SK-N-SH treated with all-trans-retinoic acid at 6 μM for 48 hours (cell line): ENCODE measurements around the gene GXYLT2.
"Not testable (repeated sequence)": the region's sequence is repeated elsewhere in the genome, so short reads cannot be mapped to it uniquely, and the experiment has no call there.

Experiments
- ATAC-seq: fragments of 200-7000 bp; cut with Tn5 transposase; 3 replicates; pipeline ENCODE4 v1.9.1; 2020; ENCODE audit warnings: mild to moderate bottlenecking, moderate library complexity
- ARNTL ChIP-seq: fragments of 450-650 bp; formaldehyde crosslinking; IDR thresholded peaks from 2 replicates; pipeline ENCODE4 v1.5.0; 2020; ENCODE audit warnings: low read depth, mild to moderate bottlenecking, moderate library complexity, borderline replicate concordance
- BACH2 ChIP-seq: fragments of 250-450 bp; sonication (Bioruptor Pico); IDR thresholded peaks from 2 replicates; pipeline ENCODE4 v1.9.0; 2021; ENCODE audit warnings: mild to moderate bottlenecking, borderline replicate concordance
- CSDC2 ChIP-seq: fragments of 250-450 bp; sonication (Bioruptor Pico); IDR thresholded peaks from 2 replicates; pipeline ENCODE4 v1.5.0; 2020; ENCODE audit warnings: mild to moderate bottlenecking, moderate library complexity
- ESRRG ChIP-seq: fragments of 250-450 bp; sonication (Bioruptor Pico); IDR thresholded peaks from 2 replicates; pipeline ENCODE4 v1.6.1; 2021; ENCODE audit warnings: mild to moderate bottlenecking
- GLIS3 ChIP-seq: fragments of 250-450 bp; sonication (Bioruptor Pico); IDR thresholded peaks from 2 replicates; pipeline ENCODE4 v1.5.0; 2020; ENCODE audit warnings: mild to moderate bottlenecking, moderate library complexity
- ISL1 ChIP-seq: fragments of 250-450 bp; sonication (Bioruptor Pico); IDR thresholded peaks from 2 replicates; pipeline ENCODE4 v2.1.2; 2022; ENCODE audit warnings: mild to moderate bottlenecking, moderate library complexity
- OSR1 ChIP-seq: fragments of 250-450 bp; sonication (Bioruptor Pico); IDR thresholded peaks from 2 replicates; pipeline ENCODE4 v1.8.0; 2022; ENCODE audit warnings: moderate library complexity, mild to moderate bottlenecking, inconsistent platforms
- PPARA ChIP-seq: fragments of 250-450 bp; sonication (Bioruptor Pico); IDR thresholded peaks from 2 replicates; pipeline ENCODE4 v1.5.0; 2020; ENCODE audit warnings: mild to moderate bottlenecking, borderline replicate concordance
- SNAI2 ChIP-seq: fragments of 250-450 bp; sonication (Bioruptor Pico); IDR thresholded peaks from 2 replicates; pipeline ENCODE4 v1.5.0; 2020; ENCODE audit warnings: mild to moderate bottlenecking, moderate library complexity
- TCF4 ChIP-seq: fragments of 250-450 bp; sonication (Bioruptor Pico); IDR thresholded peaks from 2 replicates; pipeline ENCODE4 v1.8.0; 2021; ENCODE audit warnings: mild to moderate bottlenecking, moderate library complexity, borderline replicate concordance
- TOX ChIP-seq: fragments of 250-450 bp; sonication (Bioruptor Pico); IDR thresholded peaks from 2 replicates; pipeline ENCODE4 v1.8.0; 2021; ENCODE audit warnings: mild to moderate bottlenecking, moderate library complexity, borderline replicate concordance
- ZC3H10 ChIP-seq: fragments of 250-450 bp; sonication (Bioruptor Pico); IDR thresholded peaks from 2 replicates; pipeline ENCODE4 v1.5.1; 2021; ENCODE audit warnings: mild to moderate bottlenecking, moderate library complexity
- ZFP3 ChIP-seq: fragments of 250-450 bp; sonication (Bioruptor Pico); IDR thresholded peaks from 2 replicates; pipeline ENCODE4 v1.5.0; 2020; ENCODE audit warnings: mild to moderate bottlenecking, moderate library complexity
- ZFP30 ChIP-seq: fragments of 450-650 bp; formaldehyde crosslinking; IDR thresholded peaks from 2 replicates; pipeline ENCODE4 v1.5.0; 2022; ENCODE audit warnings: mild to moderate bottlenecking, moderate library complexity
- ZNF565 ChIP-seq: fragments of 450-650 bp; formaldehyde crosslinking; conservative IDR thresholded peaks from 2 replicates; pipeline ENCODE4 v1.5.0; 2020; ENCODE audit warnings: low read depth, mild to moderate bottlenecking, moderate library complexity
- ZNF70 ChIP-seq: fragments of 450-650 bp; formaldehyde crosslinking; IDR thresholded peaks from 2 replicates; pipeline ENCODE4 v1.5.0; 2020; ENCODE audit warnings: mild to moderate bottlenecking, moderate library complexity
- TF ChIP-seq, protein P1 (sequence below): fragments of 250-450 bp; sonication (Bioruptor Pico); IDR thresholded peaks from 2 replicates; pipeline ENCODE4 v1.5.1; 2021; ENCODE audit warnings: mild to moderate bottlenecking, moderate library complexity
- TF ChIP-seq, protein P2 (sequence below): fragments of 250-450 bp; sonication (Bioruptor Pico); IDR thresholded peaks from 2 replicates; pipeline ENCODE4 v1.8.0; 2021; ENCODE audit warnings: low read depth, mild to moderate bottlenecking, moderate library complexity, borderline replicate concordance
- TF ChIP-seq, protein P3 (sequence below): fragments of 250-450 bp; sonication (Bioruptor Pico); IDR thresholded peaks from 2 replicates; pipeline ENCODE4 v1.5.1; 2020; ENCODE audit warnings: low read depth, mild to moderate bottlenecking, moderate library complexity
- TF ChIP-seq, protein P4 (sequence below): fragments of 250-450 bp; sonication (Bioruptor Pico); IDR thresholded peaks from 2 replicates; pipeline ENCODE4 v1.8.0; 2020; ENCODE audit warnings: mild to moderate bottlenecking, moderate library complexity, borderline replicate concordance

Gene GXYLT2

DNA sequence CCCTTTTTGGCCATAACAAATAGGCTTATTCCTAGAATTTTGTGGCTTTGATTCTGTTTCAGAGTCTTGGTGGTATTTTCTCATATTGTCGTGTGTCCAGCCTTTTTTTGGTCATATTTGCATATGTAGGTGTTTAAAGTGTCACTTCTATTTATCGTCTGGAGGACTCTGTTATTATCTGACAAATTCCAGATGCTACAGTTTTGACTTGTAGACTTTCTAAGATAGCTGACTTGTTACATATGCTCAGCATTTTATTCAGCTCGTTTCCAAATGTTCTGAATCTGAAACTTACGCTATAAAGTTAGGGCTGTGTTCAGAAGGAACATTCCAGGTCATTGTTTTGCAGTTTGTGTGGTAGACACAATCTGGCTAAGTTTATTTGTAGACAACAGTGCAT is 110.6 kb downstream of the GXYLT2 start:
- ATAC-seq = no peak
- TF ChIP-seq ZFP30 (no peak), CSDC2 (CRISPR knock-in tag) (no peak)
- TF ChIP-seq, all 23 proteins: peak for 0

DNA sequence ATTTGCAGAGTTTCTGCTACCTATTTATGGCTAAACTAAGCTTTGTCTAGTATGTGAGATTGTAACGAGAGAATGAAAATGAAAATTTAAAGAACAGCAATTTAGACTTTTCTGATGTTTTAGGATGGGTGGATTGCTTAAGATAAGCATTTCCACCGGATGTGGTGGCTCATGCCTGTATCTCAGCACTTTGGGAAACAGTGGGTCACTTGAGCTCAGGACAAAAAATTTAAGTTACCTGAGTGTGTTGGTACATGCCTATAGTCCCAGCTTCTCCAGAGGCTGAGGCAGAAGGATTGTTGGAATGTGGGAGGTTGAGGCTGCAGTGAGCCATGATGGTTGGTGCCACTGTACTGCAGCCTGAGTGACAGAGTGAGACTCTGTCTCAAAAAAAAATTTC is 112.1 kb downstream of the GXYLT2 start:
- TF ChIP-seq, protein P1, sequence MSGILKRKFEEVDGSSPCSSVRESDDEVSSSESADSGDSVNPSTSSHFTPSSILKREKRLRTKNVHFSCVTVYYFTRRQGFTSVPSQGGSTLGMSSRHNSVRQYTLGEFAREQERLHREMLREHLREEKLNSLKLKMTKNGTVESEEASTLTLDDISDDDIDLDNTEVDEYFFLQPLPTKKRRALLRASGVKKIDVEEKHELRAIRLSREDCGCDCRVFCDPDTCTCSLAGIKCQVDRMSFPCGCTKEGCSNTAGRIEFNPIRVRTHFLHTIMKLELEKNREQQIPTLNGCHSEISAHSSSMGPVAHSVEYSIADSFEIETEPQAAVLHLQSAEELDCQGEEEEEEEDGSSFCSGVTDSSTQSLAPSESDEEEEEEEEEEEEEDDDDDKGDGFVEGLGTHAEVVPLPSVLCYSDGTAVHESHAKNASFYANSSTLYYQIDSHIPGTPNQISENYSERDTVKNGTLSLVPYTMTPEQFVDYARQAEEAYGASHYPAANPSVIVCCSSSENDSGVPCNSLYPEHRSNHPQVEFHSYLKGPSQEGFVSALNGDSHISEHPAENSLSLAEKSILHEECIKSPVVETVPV (CRISPR knock-in tag) = no peak
- TF ChIP-seq ARNTL (CRISPR knock-in tag) (no peak), ZC3H10 (CRISPR knock-in tag) (no peak), OSR1 (CRISPR knock-in tag) (no peak), TOX (CRISPR knock-in tag) (no peak), ZNF565 (CRISPR knock-in tag) (no peak), TCF4 (CRISPR knock-in tag) (no peak)
- TF ChIP-seq, protein P2, sequence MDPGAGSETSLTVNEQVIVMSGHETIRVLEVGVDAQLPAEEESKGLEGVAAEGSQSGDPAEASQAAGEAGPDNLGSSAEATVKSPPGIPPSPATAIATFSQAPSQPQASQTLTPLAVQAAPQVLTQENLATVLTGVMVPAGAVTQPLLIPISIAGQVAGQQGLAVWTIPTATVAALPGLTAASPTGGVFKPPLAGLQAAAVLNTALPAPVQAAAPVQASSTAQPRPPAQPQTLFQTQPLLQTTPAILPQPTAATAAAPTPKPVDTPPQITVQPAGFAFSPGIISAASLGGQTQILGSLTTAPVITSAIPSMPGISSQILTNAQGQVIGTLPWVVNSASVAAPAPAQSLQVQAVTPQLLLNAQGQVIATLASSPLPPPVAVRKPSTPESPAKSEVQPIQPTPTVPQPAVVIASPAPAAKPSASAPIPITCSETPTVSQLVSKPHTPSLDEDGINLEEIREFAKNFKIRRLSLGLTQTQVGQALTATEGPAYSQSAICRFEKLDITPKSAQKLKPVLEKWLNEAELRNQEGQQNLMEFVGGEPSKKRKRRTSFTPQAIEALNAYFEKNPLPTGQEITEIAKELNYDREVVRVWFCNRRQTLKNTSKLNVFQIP (CRISPR knock-in tag) = no peak

DNA sequence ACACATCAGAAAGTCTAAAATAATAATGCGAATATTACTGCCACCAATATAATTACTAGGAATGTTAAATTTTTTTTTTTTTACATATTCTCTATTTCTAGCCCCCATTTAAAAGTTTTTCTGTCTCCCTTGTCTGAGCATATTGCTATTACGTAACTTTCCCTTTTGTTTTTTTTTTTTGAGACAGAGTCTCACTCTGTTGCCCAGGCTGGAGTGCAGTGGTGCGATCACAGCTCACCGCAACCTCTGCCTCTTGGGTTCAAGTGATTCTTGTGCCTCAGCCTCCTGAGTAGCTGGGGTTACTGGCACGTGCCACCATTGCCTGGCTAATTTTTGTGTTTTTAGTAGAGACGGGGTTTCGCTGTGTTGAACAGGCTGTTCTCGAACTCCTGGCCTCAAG is 115.2 kb downstream of the GXYLT2 start:
- ATAC-seq = not testable (repeated sequence)

More for the DNA sequence above, 112.1 kb downstream of the GXYLT2 start:
- ATAC-seq = no peak

DNA sequence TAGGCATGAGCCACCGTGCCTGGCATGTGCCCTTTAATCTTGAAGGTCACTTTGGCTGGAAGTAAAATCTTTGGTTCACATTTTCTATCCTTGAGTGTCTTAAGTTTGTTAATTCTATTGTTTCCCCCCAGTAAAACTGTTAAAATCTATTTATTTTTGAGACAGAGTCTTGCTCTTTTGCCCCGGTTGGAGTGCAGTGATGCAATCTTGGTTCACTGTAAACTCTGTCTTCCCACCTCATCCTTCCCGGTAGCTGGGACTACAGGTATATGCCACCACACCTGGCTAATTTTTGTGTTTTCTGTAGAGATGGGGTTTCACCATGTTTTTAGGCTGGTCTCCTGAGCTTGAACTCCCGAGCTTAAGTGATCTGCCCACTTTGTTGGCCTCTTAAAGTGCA is 116.5 kb downstream of the GXYLT2 start:
- TF ChIP-seq SNAI2 (CRISPR knock-in tag) (no peak), PPARA (CRISPR knock-in tag) (no peak), ZNF70 (CRISPR knock-in tag) (no peak), ZFP3 (CRISPR knock-in tag) (no peak), ZC3H10 (CRISPR knock-in tag) (no peak), BACH2 (CRISPR knock-in tag) (no peak), CSDC2 (CRISPR knock-in tag) (no peak), GLIS3 (CRISPR knock-in tag) (no peak), ESRRG (no peak), ZFP30 (no peak), TOX (CRISPR knock-in tag) (no peak), ARNTL (CRISPR knock-in tag) (no peak), ISL1 (no peak)
- TF ChIP-seq, protein P3, sequence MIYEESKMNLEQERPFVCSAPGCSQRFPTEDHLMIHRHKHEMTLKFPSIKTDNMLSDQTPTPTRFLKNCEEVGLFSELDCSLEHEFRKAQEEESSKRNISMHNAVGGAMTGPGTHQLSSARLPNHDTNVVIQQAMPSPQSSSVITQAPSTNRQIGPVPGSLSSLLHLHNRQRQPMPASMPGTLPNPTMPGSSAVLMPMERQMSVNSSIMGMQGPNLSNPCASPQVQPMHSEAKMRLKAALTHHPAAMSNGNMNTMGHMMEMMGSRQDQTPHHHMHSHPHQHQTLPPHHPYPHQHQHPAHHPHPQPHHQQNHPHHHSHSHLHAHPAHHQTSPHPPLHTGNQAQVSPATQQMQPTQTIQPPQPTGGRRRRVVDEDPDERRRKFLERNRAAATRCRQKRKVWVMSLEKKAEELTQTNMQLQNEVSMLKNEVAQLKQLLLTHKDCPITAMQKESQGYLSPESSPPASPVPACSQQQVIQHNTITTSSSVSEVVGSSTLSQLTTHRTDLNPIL = no peak
- TF ChIP-seq, protein P1 (CRISPR knock-in tag) = no peak
- TF ChIP-seq, protein P4, sequence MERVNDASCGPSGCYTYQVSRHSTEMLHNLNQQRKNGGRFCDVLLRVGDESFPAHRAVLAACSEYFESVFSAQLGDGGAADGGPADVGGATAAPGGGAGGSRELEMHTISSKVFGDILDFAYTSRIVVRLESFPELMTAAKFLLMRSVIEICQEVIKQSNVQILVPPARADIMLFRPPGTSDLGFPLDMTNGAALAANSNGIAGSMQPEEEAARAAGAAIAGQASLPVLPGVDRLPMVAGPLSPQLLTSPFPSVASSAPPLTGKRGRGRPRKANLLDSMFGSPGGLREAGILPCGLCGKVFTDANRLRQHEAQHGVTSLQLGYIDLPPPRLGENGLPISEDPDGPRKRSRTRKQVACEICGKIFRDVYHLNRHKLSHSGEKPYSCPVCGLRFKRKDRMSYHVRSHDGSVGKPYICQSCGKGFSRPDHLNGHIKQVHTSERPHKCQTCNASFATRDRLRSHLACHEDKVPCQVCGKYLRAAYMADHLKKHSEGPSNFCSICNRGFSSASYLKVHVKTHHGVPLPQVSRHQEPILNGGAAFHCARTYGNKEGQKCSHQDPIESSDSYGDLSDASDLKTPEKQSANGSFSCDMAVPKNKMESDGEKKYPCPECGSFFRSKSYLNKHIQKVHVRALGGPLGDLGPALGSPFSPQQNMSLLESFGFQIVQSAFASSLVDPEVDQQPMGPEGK (CRISPR knock-in tag) = no peak
- no peak for ATAC-seq
